Cardiac fibroblast (primary cell): ENCODE measurements around the gene ARF1.
"Not testable (repeated sequence)": the region's sequence is repeated elsewhere in the genome, so short reads cannot be mapped to it uniquely, and the experiment has no call there.

Experiments used
- DNase-seq, 2 donors: peaks; one replicate each; pipeline versions ENCODE4 v3.0.0 to v3.0.0-alpha.2; 2010; ENCODE audit warnings: low read depth in 2 of 2
- H3K4me3 ChIP-seq, 2 donors: replicated peaks in 1 of 2; 1 replicate in 1 of 2; 2 replicates in 1 of 2; pipeline ENCODE4 v1.5.1; 2011; ENCODE audit warnings: low read depth in 2 of 2, low read length in 2 of 2, mild to moderate bottlenecking in 2 of 2, moderate library complexity in 1 of 2
- TF ChIP-seq, protein P1 (sequence below): IDR thresholded peaks from one replicate; pipeline ENCODE4 v1.5.1; 2011; ENCODE audit warnings: low read depth, mild to moderate bottlenecking, low read length, inconsistent platforms

ARF1 gene

DNA sequence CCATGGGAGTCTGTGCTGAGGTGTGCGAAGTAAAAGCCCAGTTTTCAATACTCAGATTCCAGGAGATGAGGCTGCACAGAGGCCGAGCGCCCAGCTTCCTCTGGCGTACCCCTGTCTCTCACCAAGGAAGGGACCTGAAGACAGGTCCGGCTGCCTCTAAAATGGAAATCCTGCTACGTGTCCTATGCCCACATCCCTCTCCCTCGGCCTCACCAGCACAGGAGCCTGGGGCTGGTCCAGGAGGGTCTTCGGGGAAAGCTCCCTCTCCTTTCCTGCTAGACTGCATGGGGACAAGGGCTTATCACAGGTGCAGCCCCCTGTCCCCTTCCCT lies 26.2 kb downstream of the ARF1 start:
- H3K4me3 ChIP-seq: peak overlapping the region; percentile 98 to 99
- TF ChIP-seq, protein P1, sequence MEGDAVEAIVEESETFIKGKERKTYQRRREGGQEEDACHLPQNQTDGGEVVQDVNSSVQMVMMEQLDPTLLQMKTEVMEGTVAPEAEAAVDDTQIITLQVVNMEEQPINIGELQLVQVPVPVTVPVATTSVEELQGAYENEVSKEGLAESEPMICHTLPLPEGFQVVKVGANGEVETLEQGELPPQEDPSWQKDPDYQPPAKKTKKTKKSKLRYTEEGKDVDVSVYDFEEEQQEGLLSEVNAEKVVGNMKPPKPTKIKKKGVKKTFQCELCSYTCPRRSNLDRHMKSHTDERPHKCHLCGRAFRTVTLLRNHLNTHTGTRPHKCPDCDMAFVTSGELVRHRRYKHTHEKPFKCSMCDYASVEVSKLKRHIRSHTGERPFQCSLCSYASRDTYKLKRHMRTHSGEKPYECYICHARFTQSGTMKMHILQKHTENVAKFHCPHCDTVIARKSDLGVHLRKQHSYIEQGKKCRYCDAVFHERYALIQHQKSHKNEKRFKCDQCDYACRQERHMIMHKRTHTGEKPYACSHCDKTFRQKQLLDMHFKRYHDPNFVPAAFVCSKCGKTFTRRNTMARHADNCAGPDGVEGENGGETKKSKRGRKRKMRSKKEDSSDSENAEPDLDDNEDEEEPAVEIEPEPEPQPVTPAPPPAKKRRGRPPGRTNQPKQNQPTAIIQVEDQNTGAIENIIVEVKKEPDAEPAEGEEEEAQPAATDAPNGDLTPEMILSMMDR: no peak
- no peak for DNase-seq

DNA sequence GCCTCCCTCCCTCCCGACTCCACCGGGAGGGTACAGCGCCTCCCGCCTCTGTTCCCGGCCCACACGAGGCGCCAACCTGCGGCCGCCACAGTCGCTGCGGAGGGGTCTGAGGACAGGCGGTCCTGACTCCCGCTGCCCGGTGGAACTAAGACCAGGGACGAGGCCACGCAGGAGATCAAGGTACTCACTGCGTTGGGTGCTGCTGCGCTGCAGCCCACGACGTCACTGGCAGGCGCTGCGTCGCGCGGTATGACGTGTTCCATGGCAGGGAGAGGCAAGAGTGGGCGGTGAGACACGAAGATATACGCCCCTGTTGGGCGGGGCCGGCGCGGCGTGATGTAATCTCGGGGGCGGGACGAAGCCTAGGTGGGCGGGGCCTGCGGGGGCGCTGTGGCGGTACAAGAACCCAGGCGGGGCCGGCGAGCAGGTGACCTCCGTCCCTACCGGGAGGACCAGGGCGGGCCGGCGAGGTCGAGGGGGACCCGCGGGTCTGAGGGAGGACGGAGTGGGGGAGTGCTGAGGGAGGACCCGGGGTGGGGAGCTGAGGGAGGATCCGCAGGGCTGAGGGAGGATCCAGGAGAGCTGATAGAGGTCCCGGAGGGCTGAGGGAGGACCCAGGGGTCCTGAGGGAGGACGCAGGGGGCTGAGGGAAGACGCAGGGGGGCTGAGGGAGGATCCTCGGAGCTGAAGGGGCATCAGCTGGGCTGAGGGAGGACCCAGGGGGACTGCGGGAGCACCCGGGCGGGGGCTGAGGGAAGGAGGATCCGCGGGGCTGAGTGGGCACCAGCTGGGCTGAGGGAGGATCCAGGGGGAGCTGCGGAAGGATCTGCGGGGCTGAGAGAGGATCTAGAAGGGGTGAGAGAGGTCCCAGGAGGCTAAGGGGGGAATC lies 26.8 kb downstream of the ARF1 start, which contains the start of gene MRPL55:
Gene MRPL55 (minus strand): TSS at position 227 of the 889 bp plus-strand sequence. CDS start 1,039 bp downstream, outside the sequence.
- H3K4me3 ChIP-seq: peak within 1 kb of the TSS; percentile 98 to 99
- peak; percentile 96 for DNase-seq
- TF ChIP-seq, protein P1: no peak

DNA sequence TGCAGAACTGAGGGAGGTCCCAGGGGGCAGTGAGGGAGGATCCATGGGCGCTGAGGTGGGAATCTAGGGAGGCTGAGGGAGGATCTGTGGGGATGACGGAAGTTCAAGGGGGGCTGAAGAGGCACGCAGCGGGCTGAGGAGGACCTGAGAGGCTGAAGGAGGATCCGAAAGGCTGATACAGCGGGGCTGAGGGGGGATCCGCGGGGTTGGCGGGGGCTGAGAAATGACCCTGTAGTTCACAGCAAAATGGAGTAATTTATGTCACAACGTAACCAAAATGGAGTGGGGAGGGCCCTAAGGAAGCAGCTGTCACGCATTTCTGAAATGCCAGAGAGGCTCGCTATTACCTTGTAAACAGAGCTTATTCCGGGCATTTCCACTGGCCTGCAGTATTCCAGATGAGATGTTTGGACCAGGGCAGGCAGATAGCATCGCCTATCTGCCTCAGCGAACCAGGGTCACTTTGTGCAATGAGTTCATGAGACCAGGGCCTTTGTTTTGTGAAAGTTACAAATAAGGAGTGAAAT lies 27.5 kb downstream of the ARF1 start:
- peak overlapping the region; percentile 98 to 99 for H3K4me3 ChIP-seq
- TF ChIP-seq, protein P1: no peak
- peak; percentile 41 to 51 for DNase-seq

- DNase-seq: no peak
- TF ChIP-seq, protein P1: no peak
- no peak overlapping the region for H3K4me3 ChIP-seq
Measured at GRCh38 chr1:228110556-228110955, 28.0 kb downstream of the ARF1 start.

- not testable (repeated sequence) for DNase-seq, H3K4me3 ChIP-seq
Measured at GRCh38 chr1:228111315-228111714, 28.8 kb downstream of the ARF1 start.

DNA sequence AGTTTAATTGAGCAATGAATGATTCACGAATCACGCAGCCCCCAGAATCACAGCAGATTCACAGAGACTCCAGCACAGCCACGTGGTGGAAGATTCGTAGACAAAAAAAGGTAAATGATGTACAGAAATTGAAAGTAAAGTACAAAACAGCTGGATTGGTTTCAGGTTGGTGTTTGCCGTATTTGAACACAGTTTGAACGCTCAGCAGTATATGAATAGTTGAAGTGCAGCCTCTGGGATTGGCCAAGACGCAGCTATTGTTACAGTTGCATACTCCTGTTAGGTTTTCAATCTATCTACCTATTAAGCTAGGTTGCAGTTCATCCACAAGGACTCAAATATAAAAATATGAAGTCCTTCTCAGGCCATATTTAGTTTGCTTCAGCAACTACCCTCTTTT lies 29.7 kb downstream of the ARF1 start:
- no peak overlapping the region for H3K4me3 ChIP-seq
- TF ChIP-seq, protein P1: no peak
- DNase-seq: no peak

DNA sequence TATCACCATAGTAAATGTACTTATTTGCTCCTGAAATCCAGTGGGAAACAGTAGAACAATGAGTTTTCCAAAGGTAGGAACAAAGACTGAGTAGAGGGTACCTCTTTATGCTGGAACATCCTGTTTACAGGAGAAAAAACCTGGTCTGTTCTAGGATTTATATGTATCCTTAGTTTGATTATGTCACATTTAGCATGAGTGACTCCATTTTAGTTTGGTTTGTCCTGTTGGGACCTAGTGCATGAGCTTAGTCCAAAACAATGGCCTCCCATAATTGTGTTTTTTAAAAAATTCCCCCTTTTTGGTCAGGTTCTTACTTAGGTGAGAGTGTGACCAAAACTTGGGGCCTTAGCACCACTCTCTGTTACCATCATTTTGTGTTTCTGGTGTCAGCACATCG lies 30.1 kb downstream of the ARF1 start:
- H3K4me3 ChIP-seq: no peak overlapping the region
- no peak for DNase-seq
- TF ChIP-seq, protein P1: no peak
